ENCODE data around the gene ZC3H6. TPM values are rescaled to one million over a fixed set of nuclear protein-coding genes. Genes with fewer than 3 reads are reported as not detected.

The ZC3H6 gene
- total RNA-seq, 4 donors from 2014 or later: 1.6 to 9.0 (median 2.6) TPM

- no peak overlapping the region for H3K4me3 ChIP-seq
- DNase-seq: no peak
- no peak overlapping the region for H3K27ac ChIP-seq
- TF ChIP-seq POLR2A (IDR thresholded peaks at IDR 0.05) (no peak), CTCF (IDR thresholded peaks at IDR 0.05) (no peak)
- whole genome bisulfite sequencing, 2 donors: 93 to 100% methylated on average over 3 of the region's 3 CpGs
- H3K9me3 ChIP-seq: no peaks in the 10 kb centered on the region
- no peaks in the 10 kb centered on the region for H3K4me1 ChIP-seq
- intact Hi-C loops (cut with DNase I): no loop called here
- no peaks in the 10 kb centered on the region for H3K27me3 ChIP-seq
- H3K36me3 ChIP-seq: peaks cover 0 to 59% (median 0%) of the 10 kb centered on the region in 3 donors
Observed at GRCh38 chr2:112322919-112323318, 47.5 kb downstream of the ZC3H6 start.

GRCh38 chr2:112332123-112332696, 56.8 kb downstream of the ZC3H6 start:
- no peak for DNase-seq
- H3K36me3 ChIP-seq: peaks cover 0 to 46% (median 0%) of the 10 kb centered on the region in 3 donors
- 80 to 86% methylated on average over 4 to 5 of the region's 5 CpGs for WGBS, 2 donors
- no peaks in the 10 kb centered on the region for H3K4me1 ChIP-seq
- TF ChIP-seq POLR2A (IDR thresholded peaks at IDR 0.05): no peak
- intact Hi-C loops (cut with DNase I): no loop called here
- H3K4me3 ChIP-seq: no peak overlapping the region
- no peak overlapping the region for H3K27ac ChIP-seq
- no peaks in the 10 kb centered on the region for H3K27me3 ChIP-seq
- no peaks in the 10 kb centered on the region for H3K9me3 ChIP-seq

- H3K4me1 ChIP-seq: no peaks in the 10 kb centered on the region
- no peaks in the 10 kb centered on the region for H3K9me3 ChIP-seq
- WGBS, 2 donors: 78 to 92% methylated on average over 1 of the region's 1 CpG
- no peaks in the 10 kb centered on the region for H3K27me3 ChIP-seq
- H3K27ac ChIP-seq: no peak overlapping the region
- TF ChIP-seq POLR2A (IDR thresholded peaks at IDR 0.05) (no peak), CTCF (IDR thresholded peaks at IDR 0.05) (no peak)
- peaks cover 0 to 18% (median 0%) of the 10 kb centered on the region in 3 donors for H3K36me3 ChIP-seq
- no peak for DNase-seq
- H3K4me3 ChIP-seq: no peak overlapping the region
- intact Hi-C loops (cut with DNase I): no loop called here
Observed at GRCh38 chr2:112335600-112335999, 60.2 kb downstream of the ZC3H6 start.

GRCh38 chr2:112339986-112340385, 64.6 kb downstream of the ZC3H6 start:
- Histone ChIP-seq H3K4me3 (no peak overlapping the region), H3K4me1 (no peaks in the 10 kb centered on the region), H3K27me3 (no peaks in the 10 kb centered on the region), H3K9me3 (no peaks in the 10 kb centered on the region), H3K27ac (no peak overlapping the region), H3K36me3 (no peaks in the 10 kb centered on the region)
- intact Hi-C loops (cut with DNase I): no loop called here
- DNase-seq: no peak
- no peak for TF ChIP-seq CTCF (IDR thresholded peaks at IDR 0.05)
- no peak for TF ChIP-seq POLR2A (IDR thresholded peaks at IDR 0.05)
- 50 to 72% methylated on average over 2 of the region's 2 CpGs for WGBS, 2 donors

- Histone ChIP-seq H3K36me3 (no peaks in the 10 kb centered on the region), H3K4me3 (no peak overlapping the region), H3K27ac (no peak overlapping the region), H3K9me3 (no peaks in the 10 kb centered on the region), H3K4me1 (no peaks in the 10 kb centered on the region), H3K27me3 (no peaks in the 10 kb centered on the region)
- no peak for DNase-seq
- intact Hi-C loops (cut with DNase I): no loop called here
- no peak for TF ChIP-seq CTCF (IDR thresholded peaks at IDR 0.05)
- no peak for TF ChIP-seq POLR2A (IDR thresholded peaks at IDR 0.05)
- WGBS, 2 donors: 71 to 75% methylated on average over 8 to 9 of the region's 9 CpGs
Observed at GRCh38 chr2:112340475-112341267, 65.3 kb downstream of the ZC3H6 start.
